Measurements from ENCODE around the gene HOTAIR.

The HOTAIR gene

DNA sequence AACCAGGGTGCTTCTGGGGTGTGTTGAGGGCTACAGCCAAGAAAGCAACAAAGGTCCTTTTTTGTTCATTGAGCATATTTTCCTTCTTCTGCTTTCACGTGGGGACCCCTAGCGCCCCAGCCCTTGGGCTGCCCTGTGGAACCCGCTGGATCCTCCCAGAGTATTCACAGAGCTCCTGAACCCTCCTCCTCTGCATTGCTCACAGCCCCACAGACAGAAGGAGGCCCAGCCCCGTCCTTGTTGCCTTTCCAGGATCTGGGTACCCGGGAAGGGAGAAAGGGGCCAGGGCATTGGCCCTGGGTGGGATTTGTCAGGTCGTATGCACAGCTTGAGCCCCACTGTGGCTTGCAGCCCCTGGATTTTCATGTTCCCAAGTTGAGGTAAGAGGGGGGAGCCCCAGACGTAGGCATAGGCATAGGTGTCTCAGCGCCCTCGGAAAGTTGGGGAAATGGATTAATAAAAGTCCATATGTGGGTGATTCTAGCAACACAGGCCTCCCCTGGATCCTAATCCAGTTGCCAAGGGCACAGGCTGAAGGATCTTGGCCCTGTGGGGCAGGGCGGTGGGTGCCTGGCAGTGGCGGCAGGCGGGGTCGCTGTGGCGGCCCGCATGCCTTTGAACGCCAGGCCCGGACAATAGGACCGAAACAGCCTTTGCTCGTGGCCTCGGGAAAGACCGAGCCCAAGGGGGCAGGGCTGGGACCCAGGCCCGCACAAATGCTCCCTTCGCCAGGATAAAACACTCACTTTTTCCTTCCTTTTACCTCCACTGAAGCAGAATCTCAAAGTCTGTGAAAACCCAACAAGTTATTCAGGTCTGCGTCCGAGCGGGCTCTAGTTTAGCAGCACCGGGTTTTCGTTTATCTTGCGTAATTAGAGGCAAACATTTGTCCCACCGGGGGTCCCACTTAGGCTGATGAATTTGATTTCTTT, 7.1 kb upstream of the HOTAIR start:
- no peak for DNase-seq (ENCODE audit: low read depth)
- in situ Hi-C loops (cut with HindIII; ENCODE audit: low sequenced_read_pairs): no loop called here
- TF ChIP-seq, protein P1, sequence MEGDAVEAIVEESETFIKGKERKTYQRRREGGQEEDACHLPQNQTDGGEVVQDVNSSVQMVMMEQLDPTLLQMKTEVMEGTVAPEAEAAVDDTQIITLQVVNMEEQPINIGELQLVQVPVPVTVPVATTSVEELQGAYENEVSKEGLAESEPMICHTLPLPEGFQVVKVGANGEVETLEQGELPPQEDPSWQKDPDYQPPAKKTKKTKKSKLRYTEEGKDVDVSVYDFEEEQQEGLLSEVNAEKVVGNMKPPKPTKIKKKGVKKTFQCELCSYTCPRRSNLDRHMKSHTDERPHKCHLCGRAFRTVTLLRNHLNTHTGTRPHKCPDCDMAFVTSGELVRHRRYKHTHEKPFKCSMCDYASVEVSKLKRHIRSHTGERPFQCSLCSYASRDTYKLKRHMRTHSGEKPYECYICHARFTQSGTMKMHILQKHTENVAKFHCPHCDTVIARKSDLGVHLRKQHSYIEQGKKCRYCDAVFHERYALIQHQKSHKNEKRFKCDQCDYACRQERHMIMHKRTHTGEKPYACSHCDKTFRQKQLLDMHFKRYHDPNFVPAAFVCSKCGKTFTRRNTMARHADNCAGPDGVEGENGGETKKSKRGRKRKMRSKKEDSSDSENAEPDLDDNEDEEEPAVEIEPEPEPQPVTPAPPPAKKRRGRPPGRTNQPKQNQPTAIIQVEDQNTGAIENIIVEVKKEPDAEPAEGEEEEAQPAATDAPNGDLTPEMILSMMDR (IDR thresholded peaks at IDR 0.05; ENCODE audit: low read depth, low read length, missing control alignments): no peak
- no peak overlapping the region for H3K4me3 ChIP-seq (ENCODE audit: low read depth, low read length)

DNA sequence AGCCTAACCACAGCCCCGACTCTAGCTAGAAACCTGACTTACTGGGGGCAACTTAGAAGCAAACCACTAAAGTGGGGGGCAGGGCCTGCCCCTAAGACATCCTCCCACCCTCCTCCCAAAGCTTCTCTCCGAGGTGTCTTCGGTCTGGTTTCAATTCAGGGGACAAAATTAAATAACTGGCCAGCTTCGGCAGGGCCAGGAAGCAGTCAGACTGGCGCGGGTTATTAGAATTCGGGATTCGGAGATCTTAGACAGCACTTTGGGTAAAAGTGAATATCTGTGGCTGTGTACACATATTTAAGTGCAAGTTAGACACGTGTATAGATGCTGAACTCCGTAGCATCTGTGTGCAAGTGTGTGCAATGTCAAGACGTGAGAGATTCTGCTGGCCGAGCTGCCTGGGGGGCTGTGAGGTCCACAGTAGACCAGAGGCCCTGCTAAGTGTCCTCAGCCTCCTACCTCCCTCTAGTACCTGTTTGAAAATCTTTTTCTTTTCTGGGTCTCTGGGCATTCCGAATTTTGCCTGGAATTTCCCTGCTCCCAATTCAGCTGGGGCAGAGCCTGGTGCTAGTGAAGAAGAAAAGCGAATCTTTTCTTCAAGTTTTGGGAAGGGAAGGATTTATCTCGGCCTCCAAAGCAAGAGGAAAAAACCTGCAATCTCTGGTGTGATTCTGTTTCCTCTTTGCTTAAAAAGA, 6.2 kb upstream of the HOTAIR start:
- TF ChIP-seq, protein P1 (IDR thresholded peaks at IDR 0.05; ENCODE audit: low read depth, low read length, missing control alignments): no peak
- no peak overlapping the region for H3K4me3 ChIP-seq (ENCODE audit: low read depth, low read length)
- in situ Hi-C loops (cut with HindIII; ENCODE audit: low sequenced_read_pairs): no loop called here
- no peak for DNase-seq (ENCODE audit: low read depth)

DNA sequence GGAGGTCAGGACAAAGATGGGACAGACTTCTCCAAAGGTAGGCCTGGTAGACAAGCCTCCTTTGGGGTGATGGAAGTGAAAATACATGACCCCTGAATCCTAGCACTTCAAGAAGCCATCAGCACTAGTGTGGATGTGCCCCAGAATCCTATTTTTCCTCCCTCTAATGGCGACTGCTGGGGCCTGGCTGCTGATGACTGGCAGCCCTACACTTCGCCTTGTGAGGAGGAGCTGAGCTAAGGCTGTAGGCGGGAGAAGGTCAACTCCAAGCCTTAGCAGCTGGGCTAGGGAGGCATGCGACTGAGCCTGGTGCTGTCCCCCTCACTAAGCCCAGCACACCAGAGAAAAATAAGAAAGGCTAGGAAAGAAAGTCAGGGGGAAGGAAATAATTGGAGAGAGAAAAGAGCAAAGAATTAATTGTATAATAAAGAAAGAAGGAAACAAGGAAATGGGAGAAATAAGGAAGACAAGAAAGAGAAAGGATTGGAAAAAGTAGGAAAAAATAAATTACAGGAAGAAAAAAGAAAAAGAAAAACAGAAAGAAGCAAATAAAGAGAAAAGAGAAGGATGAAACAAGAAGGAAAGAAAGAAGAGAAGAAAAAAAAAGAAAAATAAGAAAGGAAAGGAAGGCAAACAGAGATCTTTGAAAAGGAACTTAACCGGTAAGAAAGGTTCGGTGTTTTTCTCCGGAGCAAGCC, 5.5 kb upstream of the HOTAIR start:
- H3K4me3 ChIP-seq (ENCODE audit: low read depth, low read length): no peak overlapping the region
- in situ Hi-C loops (cut with HindIII; ENCODE audit: low sequenced_read_pairs): no loop called here
- TF ChIP-seq, protein P1 (IDR thresholded peaks at IDR 0.05; ENCODE audit: low read depth, low read length, missing control alignments): no peak
- DNase-seq (ENCODE audit: low read depth): no peak

DNA sequence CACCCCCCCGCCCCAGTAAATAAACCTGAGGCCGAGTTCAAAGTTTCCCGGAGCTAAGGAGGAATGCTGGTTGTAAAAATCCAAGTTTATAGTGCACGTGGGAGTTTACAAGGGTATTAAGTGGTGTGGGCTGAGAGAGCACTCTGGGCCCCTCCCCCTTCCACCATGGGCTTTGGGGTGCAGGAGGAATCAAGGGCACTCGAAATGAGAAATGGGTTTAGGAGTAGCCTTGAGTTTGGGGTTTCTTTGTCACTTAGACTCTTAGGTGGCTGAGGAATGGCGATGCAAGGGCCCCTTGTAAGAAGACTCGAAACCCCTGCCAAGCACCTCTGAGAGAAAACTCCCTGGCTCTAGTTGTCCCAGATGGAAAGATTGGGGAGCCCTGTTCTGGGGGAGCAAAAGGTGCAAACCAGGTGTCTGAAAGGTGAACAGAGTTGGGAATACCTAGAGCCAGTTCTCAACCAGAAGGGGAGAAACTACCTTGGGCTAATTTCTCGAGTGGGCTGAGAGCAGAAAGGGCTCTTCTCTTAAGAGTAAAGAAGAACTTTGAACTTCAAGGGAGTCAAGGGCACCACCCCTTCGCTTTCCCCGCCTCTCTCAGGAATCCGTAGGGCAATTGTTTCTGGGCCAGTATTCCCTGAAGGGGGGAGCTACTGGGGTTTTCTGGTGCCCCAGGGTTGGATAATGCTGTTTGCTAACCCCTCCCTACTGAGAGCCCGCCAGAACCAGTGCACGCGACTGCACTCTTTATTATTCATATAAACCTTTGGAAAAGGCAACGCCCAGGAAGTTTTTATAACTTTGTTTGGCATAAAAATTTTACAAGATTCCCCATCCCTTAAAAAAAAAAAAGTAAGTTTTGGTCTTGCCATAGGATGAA, 4.0 kb upstream of the HOTAIR start:
- in situ Hi-C loops (cut with HindIII; ENCODE audit: low sequenced_read_pairs): no loop called here
- no peak overlapping the region for H3K4me3 ChIP-seq (ENCODE audit: low read depth, low read length)
- no peak for DNase-seq (ENCODE audit: low read depth)
- TF ChIP-seq, protein P1 (IDR thresholded peaks at IDR 0.05; ENCODE audit: low read depth, low read length, missing control alignments): no peak

DNA sequence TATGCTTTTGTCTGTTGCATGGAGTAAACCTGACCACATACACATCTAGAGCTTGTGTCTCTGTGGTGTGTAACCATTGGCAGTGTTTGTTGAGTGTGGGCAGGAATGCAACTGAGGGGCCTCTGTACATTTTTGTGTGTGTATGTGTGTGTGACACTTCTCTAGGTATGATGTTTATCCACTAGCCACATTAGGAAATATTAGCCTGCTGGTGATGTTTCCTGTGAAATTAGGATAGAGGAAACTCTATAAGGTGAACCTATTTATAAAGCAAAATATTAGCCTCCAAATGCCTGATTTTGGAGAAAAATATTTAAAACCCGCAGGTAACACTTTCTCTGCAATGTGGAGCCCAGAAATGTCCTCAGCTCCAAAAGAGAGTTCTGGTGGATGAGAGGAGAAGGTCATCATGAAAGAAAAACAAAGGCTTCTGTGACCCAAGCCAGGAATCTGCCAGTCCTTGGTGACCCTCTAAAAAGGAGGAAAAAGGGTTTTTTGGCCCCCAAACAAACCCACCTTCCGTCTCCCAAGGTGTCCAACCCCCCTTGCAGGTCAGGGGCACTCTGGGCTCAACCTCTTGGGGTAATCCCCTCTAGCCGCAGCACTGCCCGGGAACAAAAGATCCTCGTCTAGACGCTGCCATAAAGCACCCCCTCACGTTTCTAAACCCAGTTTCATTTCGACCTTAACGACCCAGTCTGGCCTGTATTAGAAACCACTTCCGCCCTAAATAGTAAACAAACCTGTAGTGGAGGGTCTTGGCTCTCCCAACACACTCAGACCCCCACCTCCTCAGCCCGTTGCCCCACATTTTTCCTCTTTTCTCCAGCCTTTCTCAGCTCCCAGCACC, 3.1 kb upstream of the HOTAIR start:
- no peak for DNase-seq (ENCODE audit: low read depth)
- no peak overlapping the region for H3K4me3 ChIP-seq (ENCODE audit: low read depth, low read length)
- TF ChIP-seq, protein P1 (IDR thresholded peaks at IDR 0.05; ENCODE audit: low read depth, low read length, missing control alignments): no peak
- in situ Hi-C loops (cut with HindIII; ENCODE audit: low sequenced_read_pairs): no loop called here
